Measurements from ENCODE around the gene TCF23.
"Not testable (repeated sequence)": the region's sequence is repeated elsewhere in the genome, so short reads cannot be mapped to it uniquely, and the experiment has no call there.

Gene TCF23

GRCh38 chr2:27155069-27155520, 6.3 kb downstream of the TCF23 start:
- DNase-seq, result no peak

GRCh38 chr2:27158468-27158867, 9.7 kb downstream of the TCF23 start:
- no peak for DNase-seq

- no peak for DNase-seq
These were observed 10.5 kb downstream of the TCF23 start for GRCh38 chr2:27159271-27159670.

GRCh38 chr2:27160191-27160590, 11.4 kb downstream of the TCF23 start:
- DNase-seq, result no peak

GRCh38 chr2:27162151-27163121, 13.6 kb downstream of the TCF23 start:
- no peak for DNase-seq

- no peak for DNase-seq
These were observed 16.4 kb downstream of the TCF23 start for GRCh38 chr2:27164960-27165763.

GRCh38 chr2:27170581-27171337, 22.0 kb downstream of the TCF23 start:
- no peak for DNase-seq

GRCh38 chr2:27171351-27171848, 22.6 kb downstream of the TCF23 start:
- DNase-seq, result no peak

- DNase-seq, result no peak
These were observed 25.8 kb downstream of the TCF23 start for GRCh38 chr2:27174638-27175037.

GRCh38 chr2:27175330-27175729, 26.5 kb downstream of the TCF23 start:
- no peak for DNase-seq

GRCh38 chr2:27175781-27176180, 27.0 kb downstream of the TCF23 start:
- DNase-seq, result not testable (repeated sequence)

- no peak for DNase-seq
These were observed 28.9 kb downstream of the TCF23 start for GRCh38 chr2:27177441-27178351.

- no peak for DNase-seq
These were observed 29.7 kb downstream of the TCF23 start for GRCh38 chr2:27178469-27178868.

GRCh38 chr2:27179344-27180000, 30.7 kb downstream of the TCF23 start:
- no peak for DNase-seq

GRCh38 chr2:27182346-27182745, 33.5 kb downstream of the TCF23 start:
- DNase-seq, result no peak

GRCh38 chr2:27184115-27184514, 35.3 kb downstream of the TCF23 start:
- DNase-seq, result no peak

GRCh38 chr2:27185331-27186026, 36.7 kb downstream of the TCF23 start:
- no peak for DNase-seq

- DNase-seq, result no peak
These were observed 38.0 kb downstream of the TCF23 start for GRCh38 chr2:27186613-27187345.

GRCh38 chr2:27189989-27190388, 41.2 kb downstream of the TCF23 start:
- no peak for DNase-seq
